Upper lobe of left lung (tissue), 4 donors: ENCODE data around the gene UBE3B.

Experiments used
- CTCF ChIP-seq, 6 experiments: fragments of 450-650 bp in 4 of 6; fragments of 200-600 bp in 2 of 6; sonication (generic) in 2 of 6; IDR thresholded peaks; one replicate each; pipeline ENCODE4 v1.5.1; 2016 to 2019; ENCODE audit warnings: antibody characterized with exemption in 6 of 6
- POLR2A ChIP-seq, 4 donors: fragments of 450-650 bp; IDR thresholded peaks; one replicate each; pipeline ENCODE4 v1.5.1; 2016 to 2017; ENCODE audit warnings: antibody characterized with exemption in 4 of 4, mild to moderate bottlenecking in 2 of 4

GRCh38 chr12:109476807-109477184 lies 638 bp upstream of the UBE3B start:
- TF ChIP-seq CTCF (IDR thresholded peaks at IDR 0.05) (no peak), POLR2A (IDR thresholded peaks at IDR 0.05) (no peak)
